ENCODE results near the gene PICK1. TPM values are rescaled to one million over a fixed set of nuclear protein-coding genes. Genes with fewer than 3 reads are reported as not detected.

The PICK1 gene
- total RNA-seq, 2 experiments from 2014 or later, result 16.0 to 16.5 TPM

GRCh38 chr22:38043151-38044039 is 13.8 kb upstream of the PICK1 start:
- ChIA-PET CTCF (interaction anchor here (1.0 to 3.4 kb wide), 2 partner anchors 9 to 71 kb away, joined by 3 to 15 read pairs; no protein-coding TSS in a partner anchor), POLR2A (interaction anchor here (0.6 kb wide), 1 partner anchor 164 kb away, joined by 7 read pairs; no protein-coding TSS in a partner anchor)
- intact Hi-C loops (cut with micrococcal nuclease), result no loop called here
- Mint-ChIP-seq H3K27ac (no peak overlapping the region), H3K4me3 (no peak overlapping the region), H3K27me3 (peaks cover 2% of the 10 kb centered on the region), H3K9me3 (no peaks in the 10 kb centered on the region), H3K36me3 (no peaks in the 10 kb centered on the region), H3K4me1 (ENCODE audit: low read depth) (no peaks in the 10 kb centered on the region)
- DNase-seq, result no peak

GRCh38 chr22:38046070-38046748 is 11.0 kb upstream of the PICK1 start:
- peaks cover 2% of the 10 kb centered on the region for H3K27me3 Mint-ChIP-seq
- no peak overlapping the region for H3K27ac Mint-ChIP-seq
- H3K4me3 Mint-ChIP-seq, result no peak overlapping the region
- CTCF ChIA-PET, result no interaction called here
- DNase-seq, result no peak
- intact Hi-C loops (cut with micrococcal nuclease), result no loop called here
- POLR2A ChIA-PET, result no interaction called here
- H3K4me1 Mint-ChIP-seq (ENCODE audit: low read depth), result no peaks in the 10 kb centered on the region
- no peaks in the 10 kb centered on the region for H3K9me3 Mint-ChIP-seq
- no peaks in the 10 kb centered on the region for H3K36me3 Mint-ChIP-seq

- H3K27me3 Mint-ChIP-seq, result peaks cover 2% of the 10 kb centered on the region
- no peak for DNase-seq
- H3K27ac Mint-ChIP-seq, result no peak overlapping the region
- intact Hi-C loops (cut with micrococcal nuclease), result loop anchor here (5.0 to 10.0 kb wide), 3 partner anchors 55 to 522 kb away; partner anchors contain the start of gene DMC1
- H3K4me3 Mint-ChIP-seq, result no peak overlapping the region
- CTCF ChIA-PET, result interaction anchor here (1.2 kb wide), 1 partner anchor 180 kb away, joined by 4 read pairs; no protein-coding TSS in a partner anchor
- H3K9me3 Mint-ChIP-seq, result no peaks in the 10 kb centered on the region
- H3K4me1 Mint-ChIP-seq (ENCODE audit: low read depth), result no peaks in the 10 kb centered on the region
- H3K36me3 Mint-ChIP-seq, result no peaks in the 10 kb centered on the region
- POLR2A ChIA-PET, result no interaction called here
Observed at GRCh38 chr22:38049812-38050619, 7.2 kb upstream of the PICK1 start.

- peaks cover 2% of the 10 kb centered on the region for H3K27me3 Mint-ChIP-seq
- H3K4me1 Mint-ChIP-seq (ENCODE audit: low read depth), result no peaks in the 10 kb centered on the region
- no peak overlapping the region for H3K27ac Mint-ChIP-seq
- ChIA-PET POLR2A (no interaction called here), CTCF (no interaction called here)
- H3K36me3 Mint-ChIP-seq, result no peaks in the 10 kb centered on the region
- intact Hi-C loops (cut with micrococcal nuclease), result loop anchor here (5.0 to 10.0 kb wide), 3 partner anchors 54 to 522 kb away; partner anchors contain the start of gene DMC1
- no peak overlapping the region for H3K4me3 Mint-ChIP-seq
- DNase-seq, result no peak
- H3K9me3 Mint-ChIP-seq, result no peaks in the 10 kb centered on the region
Observed at GRCh38 chr22:38050720-38051119, 6.5 kb upstream of the PICK1 start.

- Mint-ChIP-seq H3K27ac (no peak overlapping the region), H3K4me3 (no peak overlapping the region), H3K9me3 (no peaks in the 10 kb centered on the region), H3K4me1 (ENCODE audit: low read depth) (no peaks in the 10 kb centered on the region), H3K36me3 (no peaks in the 10 kb centered on the region), H3K27me3 (peaks cover 2% of the 10 kb centered on the region)
- ChIA-PET POLR2A (no interaction called here), CTCF (interaction anchor here (0.9 to 3.0 kb wide), 19 partner anchors 9 to 303 kb away, joined by 3 to 37 read pairs (median 6); no protein-coding TSS in a partner anchor)
- DNase-seq, result no peak
- intact Hi-C loops (cut with micrococcal nuclease), result loop anchor here (5.0 to 10.0 kb wide), 3 partner anchors 54 to 521 kb away; partner anchors contain the start of gene DMC1
Observed at GRCh38 chr22:38051261-38051660, 5.9 kb upstream of the PICK1 start.

GRCh38 chr22:38051900-38052862 is 5.0 kb upstream of the PICK1 start:
- Mint-ChIP-seq H3K27me3 (peaks cover 2% of the 10 kb centered on the region), H3K9me3 (no peaks in the 10 kb centered on the region), H3K4me1 (ENCODE audit: low read depth) (peaks cover 4% of the 10 kb centered on the region), H3K4me3 (no peak overlapping the region), H3K36me3 (no peaks in the 10 kb centered on the region), H3K27ac (no peak overlapping the region)
- intact Hi-C loops (cut with micrococcal nuclease), result loop anchor here (5.0 to 10.0 kb wide), 3 partner anchors 53 to 520 kb away; partner anchors contain the start of gene DMC1
- CTCF ChIA-PET, result interaction anchor here (0.6 to 3.6 kb wide), 78 partner anchors 9 to 1992 kb away, joined by 3 to 37 read pairs (median 4); partner anchors contain the start of genes DMC1, PLA2G6 and TOMM22
- DNase-seq, result peak; percentile 82
- POLR2A ChIA-PET, result no interaction called here

- CTCF ChIA-PET, result interaction anchor here (0.7 to 1.1 kb wide), 2 partner anchors 10 to 199 kb away, joined by 3 to 4 read pairs; no protein-coding TSS in a partner anchor
- H3K27ac Mint-ChIP-seq, result no peak overlapping the region
- peaks cover 20% of the 10 kb centered on the region for H3K36me3 Mint-ChIP-seq
Observed at GRCh38 chr22:38062791-38063190, 5.6 kb downstream of the PICK1 start.

GRCh38 chr22:38065539-38065938 is 8.3 kb downstream of the PICK1 start:
- no peak for DNase-seq
- H3K27ac Mint-ChIP-seq, result no peak overlapping the region
- H3K4me1 Mint-ChIP-seq (ENCODE audit: low read depth), result no peaks in the 10 kb centered on the region
- intact Hi-C loops (cut with micrococcal nuclease), result no loop called here
- H3K27me3 Mint-ChIP-seq, result no peaks in the 10 kb centered on the region
- CTCF ChIA-PET, result interaction anchor here (1.0 to 2.4 kb wide), 3 partner anchors 10 to 50 kb away, joined by 3 to 16 read pairs (median 3); no protein-coding TSS in a partner anchor
- POLR2A ChIA-PET, result no interaction called here
- H3K36me3 Mint-ChIP-seq, result peaks cover 22% of the 10 kb centered on the region
- no peaks in the 10 kb centered on the region for H3K9me3 Mint-ChIP-seq
- no peak overlapping the region for H3K4me3 Mint-ChIP-seq

More at GRCh38 chr22:38062791-38063190, 5.6 kb downstream of the PICK1 start:
- H3K9me3 Mint-ChIP-seq, result no peaks in the 10 kb centered on the region
- H3K4me3 Mint-ChIP-seq, result no peak overlapping the region
- POLR2A ChIA-PET, result no interaction called here
- H3K4me1 Mint-ChIP-seq (ENCODE audit: low read depth), result peaks cover 5% of the 10 kb centered on the region
- no peaks in the 10 kb centered on the region for H3K27me3 Mint-ChIP-seq
- intact Hi-C loops (cut with micrococcal nuclease), result no loop called here
- DNase-seq, result no peak

GRCh38 chr22:38066381-38067027 is 9.3 kb downstream of the PICK1 start:
- CTCF ChIA-PET, result interaction anchor here (1.0 to 2.4 kb wide), 3 partner anchors 9 to 49 kb away, joined by 3 to 16 read pairs (median 3); no protein-coding TSS in a partner anchor
- intact Hi-C loops (cut with micrococcal nuclease), result no loop called here
- no peaks in the 10 kb centered on the region for H3K27me3 Mint-ChIP-seq

GRCh38 chr22:38067028-38067415 is 9.8 kb downstream of the PICK1 start:
- Mint-ChIP-seq H3K36me3 (peaks cover 24% of the 10 kb centered on the region), H3K9me3 (no peaks in the 10 kb centered on the region), H3K4me3 (no peak overlapping the region), H3K27me3 (no peaks in the 10 kb centered on the region), H3K27ac (no peak overlapping the region), H3K4me1 (ENCODE audit: low read depth) (no peaks in the 10 kb centered on the region)
- no peak for DNase-seq
- CTCF ChIA-PET, result no interaction called here
- intact Hi-C loops (cut with micrococcal nuclease), result no loop called here
- POLR2A ChIA-PET, result no interaction called here

More at GRCh38 chr22:38066381-38067027, 9.3 kb downstream of the PICK1 start:
- no peak for DNase-seq
- Mint-ChIP-seq H3K36me3 (peaks cover 24% of the 10 kb centered on the region), H3K4me3 (no peak overlapping the region), H3K27ac (no peak overlapping the region), H3K4me1 (ENCODE audit: low read depth) (no peaks in the 10 kb centered on the region), H3K9me3 (no peaks in the 10 kb centered on the region)
- POLR2A ChIA-PET, result no interaction called here
